SK-N-SH treated with all-trans-retinoic acid at 6 μM for 48 hours (cell line): Measurements from ENCODE around the gene STARD9.
A peak's percentile ranks its signal among the peaks of the same experiment; 100 is the strongest.

Experiments
- ATAC-seq: fragments of 200-7000 bp; cut with Tn5 transposase; 3 replicates; pipeline ENCODE4 v1.9.1; 2020; ENCODE audit warnings: mild to moderate bottlenecking, moderate library complexity
- ARNTL ChIP-seq: fragments of 450-650 bp; formaldehyde crosslinking; IDR thresholded peaks from 2 replicates; pipeline ENCODE4 v1.5.0; 2020; ENCODE audit warnings: low read depth, mild to moderate bottlenecking, moderate library complexity, borderline replicate concordance
- CREB5 ChIP-seq: fragments of 250-450 bp; sonication (Bioruptor Pico); IDR thresholded peaks from 2 replicates; pipeline ENCODE4 v1.5.1; 2020; ENCODE audit warnings: low read depth, mild to moderate bottlenecking, moderate library complexity
- ESRRG ChIP-seq: fragments of 250-450 bp; sonication (Bioruptor Pico); IDR thresholded peaks from 2 replicates; pipeline ENCODE4 v1.6.1; 2021; ENCODE audit warnings: mild to moderate bottlenecking
- GLIS3 ChIP-seq: fragments of 250-450 bp; sonication (Bioruptor Pico); IDR thresholded peaks from 2 replicates; pipeline ENCODE4 v1.5.0; 2020; ENCODE audit warnings: mild to moderate bottlenecking, moderate library complexity
- ISL1 ChIP-seq: fragments of 250-450 bp; sonication (Bioruptor Pico); IDR thresholded peaks from 2 replicates; pipeline ENCODE4 v2.1.2; 2022; ENCODE audit warnings: mild to moderate bottlenecking, moderate library complexity
- PATZ1 ChIP-seq: fragments of 250-450 bp; sonication (Bioruptor Pico); IDR thresholded peaks from 2 replicates; pipeline ENCODE4 v1.8.0; 2020; ENCODE audit warnings: mild to moderate bottlenecking, moderate library complexity, borderline replicate concordance
- PPARA ChIP-seq: fragments of 250-450 bp; sonication (Bioruptor Pico); IDR thresholded peaks from 2 replicates; pipeline ENCODE4 v1.5.0; 2020; ENCODE audit warnings: mild to moderate bottlenecking, borderline replicate concordance
- RARB ChIP-seq: fragments of 250-450 bp; sonication (Bioruptor Pico); IDR thresholded peaks from 2 replicates; pipeline ENCODE4 v1.8.0; 2021; ENCODE audit warnings: mild to moderate bottlenecking, moderate library complexity
- SNAI2 ChIP-seq: fragments of 250-450 bp; sonication (Bioruptor Pico); IDR thresholded peaks from 2 replicates; pipeline ENCODE4 v1.5.0; 2020; ENCODE audit warnings: mild to moderate bottlenecking, moderate library complexity
- TOX ChIP-seq: fragments of 250-450 bp; sonication (Bioruptor Pico); IDR thresholded peaks from 2 replicates; pipeline ENCODE4 v1.8.0; 2021; ENCODE audit warnings: mild to moderate bottlenecking, moderate library complexity, borderline replicate concordance
- TSHZ2 ChIP-seq: fragments of 250-450 bp; sonication (Bioruptor Pico); IDR thresholded peaks from 2 replicates; pipeline ENCODE4 v1.5.0; 2020; ENCODE audit warnings: mild to moderate bottlenecking, moderate library complexity
- ZC3H10 ChIP-seq: fragments of 250-450 bp; sonication (Bioruptor Pico); IDR thresholded peaks from 2 replicates; pipeline ENCODE4 v1.5.1; 2021; ENCODE audit warnings: mild to moderate bottlenecking, moderate library complexity
- ZFP3 ChIP-seq: fragments of 250-450 bp; sonication (Bioruptor Pico); IDR thresholded peaks from 2 replicates; pipeline ENCODE4 v1.5.0; 2020; ENCODE audit warnings: mild to moderate bottlenecking, moderate library complexity
- ZFP30 ChIP-seq: fragments of 450-650 bp; formaldehyde crosslinking; IDR thresholded peaks from 2 replicates; pipeline ENCODE4 v1.5.0; 2022; ENCODE audit warnings: mild to moderate bottlenecking, moderate library complexity
- ZNF565 ChIP-seq: fragments of 450-650 bp; formaldehyde crosslinking; conservative IDR thresholded peaks from 2 replicates; pipeline ENCODE4 v1.5.0; 2020; ENCODE audit warnings: low read depth, mild to moderate bottlenecking, moderate library complexity
- ZNF70 ChIP-seq: fragments of 450-650 bp; formaldehyde crosslinking; IDR thresholded peaks from 2 replicates; pipeline ENCODE4 v1.5.0; 2020; ENCODE audit warnings: mild to moderate bottlenecking, moderate library complexity
- ZNF8 ChIP-seq: fragments of 450-650 bp; formaldehyde crosslinking; IDR thresholded peaks from 2 replicates; pipeline ENCODE4 v1.5.0; 2020; ENCODE audit warnings: mild to moderate bottlenecking, moderate library complexity
- TF ChIP-seq, protein P1 (sequence below): fragments of 250-450 bp; sonication (Bioruptor Pico); IDR thresholded peaks from 2 replicates; pipeline ENCODE4 v1.8.0; 2021; ENCODE audit warnings: low read depth, mild to moderate bottlenecking, moderate library complexity, borderline replicate concordance

Gene STARD9

GRCh38 chr15:42581272-42581730 lies 5.9 kb downstream of the STARD9 start:
- ATAC-seq, result peak; percentile 99
- TF ChIP-seq ZFP3 (CRISPR knock-in tag) (peak; percentile 23; the same call in 1 of the 2 replicates), ZNF8 (CRISPR knock-in tag) (no peak)

DNA sequence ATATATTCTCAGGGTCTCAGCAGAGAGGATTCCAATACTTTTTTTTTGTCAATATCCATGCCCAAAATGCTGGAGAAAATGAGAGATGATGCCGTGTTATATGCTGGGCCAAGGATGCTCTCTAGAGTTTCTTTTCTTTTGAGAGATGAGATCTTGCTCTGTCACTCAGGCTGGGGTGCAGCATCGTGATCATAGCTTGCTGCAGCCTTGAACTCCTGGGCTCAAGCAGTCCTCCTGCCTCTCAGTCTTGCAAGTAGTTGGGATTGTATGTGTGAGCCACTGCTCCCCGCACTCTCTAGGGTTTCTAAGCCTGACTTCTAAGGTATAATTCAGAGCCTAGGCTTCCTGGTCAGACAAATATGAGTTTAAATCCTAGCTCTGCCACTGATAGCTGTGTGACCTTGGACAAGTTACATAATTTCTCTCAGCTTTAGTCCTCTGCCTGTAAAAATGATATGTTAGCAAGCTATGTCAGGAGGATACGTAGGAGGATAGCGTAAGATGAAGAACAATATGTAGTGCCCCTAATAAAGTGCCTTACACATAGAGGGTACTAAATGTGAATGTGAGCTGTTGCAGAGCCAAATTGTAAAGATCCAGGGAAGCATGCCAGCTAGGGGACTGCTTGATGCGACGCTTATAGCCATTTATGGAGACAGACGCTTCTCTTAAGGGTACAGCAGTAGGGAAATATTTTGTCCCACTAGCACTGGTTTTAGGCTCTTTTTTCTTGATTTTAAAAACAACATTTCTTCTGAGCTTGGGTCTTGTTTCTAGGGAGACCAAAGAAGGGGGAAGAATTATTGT lies 7.4 kb downstream of the STARD9 start:
- TF ChIP-seq PPARA (CRISPR knock-in tag) (no peak), RARB (CRISPR knock-in tag) (no peak), ZNF565 (CRISPR knock-in tag) (no peak), ZFP30 (no peak), CREB5 (no peak)
- TF ChIP-seq, all 23 proteins: peak for 0
- ATAC-seq, result no peak

- TF ChIP-seq ISL1, result 0 out of 2 replicates have a peak, but pooled peaks have one; percentile 14
- no peak for TF ChIP-seq ESRRG (CRISPR knock-in tag)
- ATAC-seq, result no peak
These were observed 8.8 kb downstream of the STARD9 start for GRCh38 chr15:42584031-42584765.

- no peak for ATAC-seq
- TF ChIP-seq ZC3H10 (CRISPR knock-in tag), result no peak
- no peak for TF ChIP-seq TOX (CRISPR knock-in tag)
- TF ChIP-seq, all 23 proteins: peak for 0
These were observed 15.3 kb downstream of the STARD9 start for GRCh38 chr15:42590619-42591237.

- peak; percentile 70 for ATAC-seq
- TF ChIP-seq ZNF70 (CRISPR knock-in tag) (no peak), PATZ1 (CRISPR knock-in tag) (no peak), GLIS3 (CRISPR knock-in tag) (no peak), RARB (CRISPR knock-in tag) (no peak), ZNF8 (CRISPR knock-in tag) (no peak), ZNF565 (CRISPR knock-in tag) (no peak), PPARA (CRISPR knock-in tag) (no peak), SNAI2 (CRISPR knock-in tag) (no peak), ARNTL (CRISPR knock-in tag) (no peak), TSHZ2 (no peak), TOX (CRISPR knock-in tag) (no peak)
- TF ChIP-seq, protein P1, sequence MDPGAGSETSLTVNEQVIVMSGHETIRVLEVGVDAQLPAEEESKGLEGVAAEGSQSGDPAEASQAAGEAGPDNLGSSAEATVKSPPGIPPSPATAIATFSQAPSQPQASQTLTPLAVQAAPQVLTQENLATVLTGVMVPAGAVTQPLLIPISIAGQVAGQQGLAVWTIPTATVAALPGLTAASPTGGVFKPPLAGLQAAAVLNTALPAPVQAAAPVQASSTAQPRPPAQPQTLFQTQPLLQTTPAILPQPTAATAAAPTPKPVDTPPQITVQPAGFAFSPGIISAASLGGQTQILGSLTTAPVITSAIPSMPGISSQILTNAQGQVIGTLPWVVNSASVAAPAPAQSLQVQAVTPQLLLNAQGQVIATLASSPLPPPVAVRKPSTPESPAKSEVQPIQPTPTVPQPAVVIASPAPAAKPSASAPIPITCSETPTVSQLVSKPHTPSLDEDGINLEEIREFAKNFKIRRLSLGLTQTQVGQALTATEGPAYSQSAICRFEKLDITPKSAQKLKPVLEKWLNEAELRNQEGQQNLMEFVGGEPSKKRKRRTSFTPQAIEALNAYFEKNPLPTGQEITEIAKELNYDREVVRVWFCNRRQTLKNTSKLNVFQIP (CRISPR knock-in tag), result no peak
These were observed 16.0 kb downstream of the STARD9 start for GRCh38 chr15:42591238-42591934.
